ENCODE measurements around the gene GJD3.

DNA sequence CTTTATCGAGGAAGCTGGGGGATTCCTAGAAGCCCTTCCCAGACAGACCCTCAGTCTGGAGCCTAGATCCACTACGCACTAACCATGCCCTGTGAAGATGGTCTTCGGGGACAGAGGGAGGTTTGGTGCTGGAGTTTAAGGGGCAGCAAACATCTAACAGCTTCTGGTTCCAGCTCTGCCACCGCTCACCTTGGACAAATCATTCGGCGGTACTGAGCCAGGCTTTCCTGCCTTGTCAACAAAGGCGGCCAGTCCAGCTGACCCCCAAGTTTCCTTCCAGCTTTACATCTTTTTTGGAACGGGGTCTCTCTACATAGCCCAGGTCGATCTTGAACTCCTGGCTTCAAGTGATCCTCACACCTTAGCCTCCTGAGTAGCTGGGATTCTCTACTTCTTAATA lies 369 bp upstream of the GJD3 start:
- TF ChIP-seq, protein P1, sequence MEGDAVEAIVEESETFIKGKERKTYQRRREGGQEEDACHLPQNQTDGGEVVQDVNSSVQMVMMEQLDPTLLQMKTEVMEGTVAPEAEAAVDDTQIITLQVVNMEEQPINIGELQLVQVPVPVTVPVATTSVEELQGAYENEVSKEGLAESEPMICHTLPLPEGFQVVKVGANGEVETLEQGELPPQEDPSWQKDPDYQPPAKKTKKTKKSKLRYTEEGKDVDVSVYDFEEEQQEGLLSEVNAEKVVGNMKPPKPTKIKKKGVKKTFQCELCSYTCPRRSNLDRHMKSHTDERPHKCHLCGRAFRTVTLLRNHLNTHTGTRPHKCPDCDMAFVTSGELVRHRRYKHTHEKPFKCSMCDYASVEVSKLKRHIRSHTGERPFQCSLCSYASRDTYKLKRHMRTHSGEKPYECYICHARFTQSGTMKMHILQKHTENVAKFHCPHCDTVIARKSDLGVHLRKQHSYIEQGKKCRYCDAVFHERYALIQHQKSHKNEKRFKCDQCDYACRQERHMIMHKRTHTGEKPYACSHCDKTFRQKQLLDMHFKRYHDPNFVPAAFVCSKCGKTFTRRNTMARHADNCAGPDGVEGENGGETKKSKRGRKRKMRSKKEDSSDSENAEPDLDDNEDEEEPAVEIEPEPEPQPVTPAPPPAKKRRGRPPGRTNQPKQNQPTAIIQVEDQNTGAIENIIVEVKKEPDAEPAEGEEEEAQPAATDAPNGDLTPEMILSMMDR (conservative IDR thresholded peaks at IDR 0.05; ENCODE audit: low read depth in 2 of 2), result no peak
- TF ChIP-seq, protein P2, sequence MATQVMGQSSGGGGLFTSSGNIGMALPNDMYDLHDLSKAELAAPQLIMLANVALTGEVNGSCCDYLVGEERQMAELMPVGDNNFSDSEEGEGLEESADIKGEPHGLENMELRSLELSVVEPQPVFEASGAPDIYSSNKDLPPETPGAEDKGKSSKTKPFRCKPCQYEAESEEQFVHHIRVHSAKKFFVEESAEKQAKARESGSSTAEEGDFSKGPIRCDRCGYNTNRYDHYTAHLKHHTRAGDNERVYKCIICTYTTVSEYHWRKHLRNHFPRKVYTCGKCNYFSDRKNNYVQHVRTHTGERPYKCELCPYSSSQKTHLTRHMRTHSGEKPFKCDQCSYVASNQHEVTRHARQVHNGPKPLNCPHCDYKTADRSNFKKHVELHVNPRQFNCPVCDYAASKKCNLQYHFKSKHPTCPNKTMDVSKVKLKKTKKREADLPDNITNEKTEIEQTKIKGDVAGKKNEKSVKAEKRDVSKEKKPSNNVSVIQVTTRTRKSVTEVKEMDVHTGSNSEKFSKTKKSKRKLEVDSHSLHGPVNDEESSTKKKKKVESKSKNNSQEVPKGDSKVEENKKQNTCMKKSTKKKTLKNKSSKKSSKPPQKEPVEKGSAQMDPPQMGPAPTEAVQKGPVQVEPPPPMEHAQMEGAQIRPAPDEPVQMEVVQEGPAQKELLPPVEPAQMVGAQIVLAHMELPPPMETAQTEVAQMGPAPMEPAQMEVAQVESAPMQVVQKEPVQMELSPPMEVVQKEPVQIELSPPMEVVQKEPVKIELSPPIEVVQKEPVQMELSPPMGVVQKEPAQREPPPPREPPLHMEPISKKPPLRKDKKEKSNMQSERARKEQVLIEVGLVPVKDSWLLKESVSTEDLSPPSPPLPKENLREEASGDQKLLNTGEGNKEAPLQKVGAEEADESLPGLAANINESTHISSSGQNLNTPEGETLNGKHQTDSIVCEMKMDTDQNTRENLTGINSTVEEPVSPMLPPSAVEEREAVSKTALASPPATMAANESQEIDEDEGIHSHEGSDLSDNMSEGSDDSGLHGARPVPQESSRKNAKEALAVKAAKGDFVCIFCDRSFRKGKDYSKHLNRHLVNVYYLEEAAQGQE (IDR thresholded peaks at IDR 0.05; ENCODE audit: unreplicated experiment), result no peak
- no peak for TF ChIP-seq POLR2AphosphoS5 (IDR thresholded peaks at IDR 0.05; ENCODE audit: low read depth)
- TF ChIP-seq CREB1 (CRISPR knock-in tag; IDR thresholded peaks at IDR 0.05; ENCODE audit: low read depth), result no peak
- no peak for TF ChIP-seq EZH2 (IDR thresholded peaks at IDR 0.05; ENCODE audit: low read depth, unreplicated experiment)
- no peak for TF ChIP-seq STAT1 (IDR thresholded peaks at IDR 0.05; ENCODE audit: unreplicated experiment)
- TF ChIP-seq EZH2phosphoT487 (IDR thresholded peaks at IDR 0.05; ENCODE audit: unreplicated experiment), result no peak
- TF ChIP-seq ZNF114 (CRISPR knock-in tag; IDR thresholded peaks at IDR 0.05), result no peak
- no peak for TF ChIP-seq ZNF331 (CRISPR knock-in tag; IDR thresholded peaks at IDR 0.05; ENCODE audit: low read depth)
- TF ChIP-seq JUNB (IDR thresholded peaks at IDR 0.05; ENCODE audit: unreplicated experiment), result no peak
- no peak for TF ChIP-seq ZNF462 (CRISPR knock-in tag; IDR thresholded peaks at IDR 0.05)
- no peak for TF ChIP-seq ETS1 (IDR thresholded peaks at IDR 0.05)
- TF ChIP-seq NANOG (IDR thresholded peaks at IDR 0.05; ENCODE audit: borderline replicate concordance), result no peak

Data from GM23338 (cell line).